Stimulated activated CD4-positive, alpha-beta T cell treated with anti-CD3 and anti-CD28 coated beads, Interleukin-15, amount 100 ng/mL, for 24 hours (primary cell): Measurements from ENCODE around the gene ACTN4.

ENCODE experiments used
- DNase-seq: peaks from one replicate; pipeline ENCODE4 v3.0.0-alpha.2; 2020

ACTN4 gene

GRCh38 chr19:38697641-38698071, 50.2 kb downstream of the ACTN4 start:
- DNase-seq, result no peak

GRCh38 chr19:38698225-38699026, 51.0 kb downstream of the ACTN4 start:
- DNase-seq, result no peak

- DNase-seq, result peak; percentile 40
Observed at GRCh38 chr19:38699027-38699346, 51.5 kb downstream of the ACTN4 start.

- DNase-seq, result no peak
Observed at GRCh38 chr19:38699647-38700349, 52.3 kb downstream of the ACTN4 start.

- no peak for DNase-seq
Observed at GRCh38 chr19:38700350-38700901, 53.0 kb downstream of the ACTN4 start.

GRCh38 chr19:38700902-38701454, 53.5 kb downstream of the ACTN4 start:
- DNase-seq, result no peak

GRCh38 chr19:38701455-38702063, 54.1 kb downstream of the ACTN4 start:
- DNase-seq, result no peak

- no peak for DNase-seq
Observed at GRCh38 chr19:38702278-38702677, 54.8 kb downstream of the ACTN4 start.

GRCh38 chr19:38703509-38703908, 56.1 kb downstream of the ACTN4 start:
- DNase-seq, result no peak

GRCh38 chr19:38704488-38705026, 57.1 kb downstream of the ACTN4 start:
- DNase-seq, result no peak

- DNase-seq, result no peak
Observed at GRCh38 chr19:38705197-38706019, 58.0 kb downstream of the ACTN4 start.

GRCh38 chr19:38706792-38707511, 59.5 kb downstream of the ACTN4 start:
- no peak for DNase-seq

GRCh38 chr19:38707512-38708114, 60.2 kb downstream of the ACTN4 start:
- DNase-seq, result no peak

- DNase-seq, result no peak
Observed at GRCh38 chr19:38708413-38709024, 61.1 kb downstream of the ACTN4 start.

GRCh38 chr19:38709119-38709518, 61.7 kb downstream of the ACTN4 start:
- no peak for DNase-seq

GRCh38 chr19:38709671-38710415, 62.4 kb downstream of the ACTN4 start:
- DNase-seq, result no peak

GRCh38 chr19:38710416-38710702, 62.9 kb downstream of the ACTN4 start:
- DNase-seq, result no peak

GRCh38 chr19:38710928-38711725, 63.7 kb downstream of the ACTN4 start:
- no peak for DNase-seq

- no peak for DNase-seq
Observed at GRCh38 chr19:38711726-38712153, 64.3 kb downstream of the ACTN4 start.
